ENCODE measurements around the gene NISCH. TPM values are rescaled to one million over a fixed set of nuclear protein-coding genes. Genes with fewer than 3 reads are reported as not detected.
"Not testable (repeated sequence)": the region's sequence is repeated elsewhere in the genome, so short reads cannot be mapped to it uniquely, and the experiment has no call there.

The NISCH gene
- total RNA-seq, 1 experiment from 2014 or later, result 60.4 TPM

- H3K9me3 ChIP-seq (ENCODE audit: low read length), result no peaks in the 10 kb centered on the region
- peaks cover 2% of the 10 kb centered on the region for H3K4me1 ChIP-seq (ENCODE audit: insufficient read depth, low read length)
- no peak overlapping the region for H3K27ac ChIP-seq (ENCODE audit: low read length)
- no peaks in the 10 kb centered on the region for H3K27me3 ChIP-seq (ENCODE audit: low read length)
- DNase-seq (no peak), ATAC-seq (no peak)
- H3K9me2 ChIP-seq (replicated peaks; ENCODE audit: low read length), result no peaks in the 10 kb centered on the region
- no peak overlapping the region for H2AFZ ChIP-seq (ENCODE audit: low read length)
- peaks cover 5% of the 10 kb centered on the region for H3K79me2 ChIP-seq (ENCODE audit: low read length)
- no peak for TF ChIP-seq EZH2 (IDR thresholded peaks at IDR 0.05; ENCODE audit: low read length, unreplicated experiment)
- TF ChIP-seq CTCF (conservative IDR thresholded peaks at IDR 0.05; ENCODE audit: low read depth, low read length), result no peak
- no peak for TF ChIP-seq EZH2phosphoT487 (IDR thresholded peaks at IDR 0.05; ENCODE audit: borderline replicate concordance, low read length)
- CTCF ChIA-PET, result no interaction called here
- H4K20me1 ChIP-seq (ENCODE audit: low read length), result no peaks in the 10 kb centered on the region
- POLR2A ChIA-PET (ENCODE audit: unreplicated experiment), result no interaction called here
- H3K36me3 ChIP-seq (ENCODE audit: low read depth, low read length), result peaks cover 18% of the 10 kb centered on the region
- no peak overlapping the region for H3K4me3 ChIP-seq (ENCODE audit: low read length)
- no peak overlapping the region for H3K4me2 ChIP-seq (ENCODE audit: low read length)
- intact Hi-C loops (cut with micrococcal nuclease), result no loop called here
- H3F3A ChIP-seq (ENCODE audit: low read length, unreplicated experiment), result no peaks in the 10 kb centered on the region
- no peak overlapping the region for H3K9ac ChIP-seq (ENCODE audit: low read length)
- BruUV-seq (replicated peaks), result no TSS peak
Measured at GRCh38 chr3:52524752-52525679, 69.6 kb downstream of the NISCH start.

- Histone ChIP-seq H3K9ac (ENCODE audit: low read length) (no peak overlapping the region), H3K79me2 (ENCODE audit: low read length) (peaks cover 14% of the 10 kb centered on the region), H3K36me3 (ENCODE audit: low read depth, low read length) (peaks cover 18% of the 10 kb centered on the region), H3K27ac (ENCODE audit: low read length) (no peak overlapping the region), H3F3A (ENCODE audit: low read length, unreplicated experiment) (no peaks in the 10 kb centered on the region), H3K4me3 (ENCODE audit: low read length) (no peak overlapping the region), H3K4me1 (ENCODE audit: insufficient read depth, low read length) (peaks cover 6% of the 10 kb centered on the region), H3K9me2 (replicated peaks; ENCODE audit: low read length) (no peaks in the 10 kb centered on the region), H3K4me2 (ENCODE audit: low read length) (no peak overlapping the region), H3K27me3 (ENCODE audit: low read length) (no peaks in the 10 kb centered on the region), H4K20me1 (ENCODE audit: low read length) (no peaks in the 10 kb centered on the region), H2AFZ (ENCODE audit: low read length) (no peak overlapping the region), H3K9me3 (ENCODE audit: low read length) (no peaks in the 10 kb centered on the region)
- CTCF ChIA-PET, result no interaction called here
- BruUV-seq (replicated peaks), result no TSS peak
- intact Hi-C loops (cut with micrococcal nuclease), result no loop called here
- DNase-seq, result no peak
- ATAC-seq, result no peak
- no peak for TF ChIP-seq CTCF (conservative IDR thresholded peaks at IDR 0.05; ENCODE audit: low read depth, low read length)
- TF ChIP-seq EZH2 (IDR thresholded peaks at IDR 0.05; ENCODE audit: low read length, unreplicated experiment), result no peak
- TF ChIP-seq EZH2phosphoT487 (IDR thresholded peaks at IDR 0.05; ENCODE audit: borderline replicate concordance, low read length), result no peak
- POLR2A ChIA-PET (ENCODE audit: unreplicated experiment), result no interaction called here
Measured at GRCh38 chr3:52525680-52526561, 70.5 kb downstream of the NISCH start.

- H3F3A ChIP-seq (ENCODE audit: low read length, unreplicated experiment); H3K27me3 ChIP-seq (ENCODE audit: low read length); intact Hi-C loops (cut with micrococcal nuclease); H4K20me1 ChIP-seq (ENCODE audit: low read length); H3K9me3 ChIP-seq (ENCODE audit: low read length); H3K9ac ChIP-seq (ENCODE audit: low read length); H3K27ac ChIP-seq (ENCODE audit: low read length); H3K9me2 ChIP-seq (replicated peaks; ENCODE audit: low read length); H2AFZ ChIP-seq (ENCODE audit: low read length); H3K4me2 ChIP-seq (ENCODE audit: low read length); ATAC-seq; BruUV-seq (replicated peaks); DNase-seq; POLR2A ChIA-PET (ENCODE audit: unreplicated experiment); H3K4me3 ChIP-seq (ENCODE audit: low read length); CTCF ChIA-PET; H3K4me1 ChIP-seq (ENCODE audit: insufficient read depth, low read length): not testable (repeated sequence)
- Histone ChIP-seq H3K79me2 (ENCODE audit: low read length) (peaks cover 22% of the 10 kb centered on the region), H3K36me3 (ENCODE audit: low read depth, low read length) (peaks cover 18% of the 10 kb centered on the region)
Measured at GRCh38 chr3:52526671-52527038, 71.3 kb downstream of the NISCH start.

Data from PC-3 (cell line).